Measurements from ENCODE around the gene AGL.

- TF ChIP-seq POLR2A (IDR thresholded peaks at IDR 0.05) = no peak
- TF ChIP-seq, protein P1, sequence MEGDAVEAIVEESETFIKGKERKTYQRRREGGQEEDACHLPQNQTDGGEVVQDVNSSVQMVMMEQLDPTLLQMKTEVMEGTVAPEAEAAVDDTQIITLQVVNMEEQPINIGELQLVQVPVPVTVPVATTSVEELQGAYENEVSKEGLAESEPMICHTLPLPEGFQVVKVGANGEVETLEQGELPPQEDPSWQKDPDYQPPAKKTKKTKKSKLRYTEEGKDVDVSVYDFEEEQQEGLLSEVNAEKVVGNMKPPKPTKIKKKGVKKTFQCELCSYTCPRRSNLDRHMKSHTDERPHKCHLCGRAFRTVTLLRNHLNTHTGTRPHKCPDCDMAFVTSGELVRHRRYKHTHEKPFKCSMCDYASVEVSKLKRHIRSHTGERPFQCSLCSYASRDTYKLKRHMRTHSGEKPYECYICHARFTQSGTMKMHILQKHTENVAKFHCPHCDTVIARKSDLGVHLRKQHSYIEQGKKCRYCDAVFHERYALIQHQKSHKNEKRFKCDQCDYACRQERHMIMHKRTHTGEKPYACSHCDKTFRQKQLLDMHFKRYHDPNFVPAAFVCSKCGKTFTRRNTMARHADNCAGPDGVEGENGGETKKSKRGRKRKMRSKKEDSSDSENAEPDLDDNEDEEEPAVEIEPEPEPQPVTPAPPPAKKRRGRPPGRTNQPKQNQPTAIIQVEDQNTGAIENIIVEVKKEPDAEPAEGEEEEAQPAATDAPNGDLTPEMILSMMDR (IDR thresholded peaks at IDR 0.05) = no peak
Measured at GRCh38 chr1:99851850-99852454, 1.8 kb downstream of the AGL start.
